A549 (cell line): ENCODE results near the gene DYNC1H1. TPM values are rescaled to one million over a fixed set of nuclear protein-coding genes. Genes with fewer than 3 reads are reported as not detected.

ENCODE experiments used
- ATAC-seq, 2 experiments: fragments of 200-7000 bp in 1 of 2; fragments of >200 bp in 1 of 2; cut with Nextera tagmentation in 1 of 2; cut with Tn5 transposase in 1 of 2; 3 replicates each; pipeline versions ENCODE4 v1.8.0 to v1.9.1; 2018 to 2020; ENCODE audit warnings: mild to moderate bottlenecking in 1 of 2, moderate library complexity in 1 of 2
- CTCF ChIA-PET: fragments of 300-600 bp; sonication (Branson Sonifier 250); formaldehyde crosslinking; extraction: SDS; loops from one replicate; lab custom pipeline; 2021; ENCODE audit warnings: antibody characterized with exemption, inconsistent platforms; lab: Yijun Ruan, JAX
- POLR2A ChIA-PET: fragments of 350-600 bp; formaldehyde crosslinking; extraction: SDS; loops from one replicate; lab custom pipeline; 2021; ENCODE audit warnings: antibody characterized with exemption, inconsistent platforms; lab: Yijun Ruan, JAX
- DNase-seq, 2 experiments: peaks; one replicate each; pipeline versions ENCODE4 v3.0.0 to v3.0.0-alpha.2; 2011 to 2016; ENCODE audit warnings: low read depth in 1 of 2, low spot score in 1 of 2
- FAIRE-seq: peaks from 2 replicates; lab custom pipeline; 2011; peaks lifted over from hg19 to GRCh38; lab: Jason Lieb, UNC
- H3K27ac ChIP-seq, 2 experiments: fragments of >200 bp; sonication (Bioruptor Twin); formaldehyde crosslinking; 3 replicates each; pipeline ENCODE4 v1.5.1; 2016 to 2017
- H3K4me1 ChIP-seq: fragments of >200 bp; sonication (Bioruptor Twin); formaldehyde crosslinking; 3 replicates; pipeline ENCODE4 v1.6.1; 2016
- H3K4me2 ChIP-seq: fragments of >200 bp; sonication (Bioruptor Twin); formaldehyde crosslinking; 3 replicates; pipeline ENCODE4 v1.6.1; 2016
- H3K4me3 ChIP-seq: fragments of >200 bp; sonication (Bioruptor Twin); formaldehyde crosslinking; 3 replicates; pipeline ENCODE4 v1.5.1; 2016
- H3K9me3 ChIP-seq: fragments of >200 bp; sonication (Bioruptor Twin); formaldehyde crosslinking; 3 replicates; pipeline ENCODE4 v1.6.1; 2016
- CBX8 ChIP-seq: fragments of 200-600 bp; sonication (generic); IDR thresholded peaks from 2 replicates; pipeline ENCODE4 v1.6.1; 2016
- CEBPB ChIP-seq, 2 experiments: fragments of >200 bp in 1 of 2; sonication (Bioruptor Twin) in 1 of 2; formaldehyde crosslinking in 1 of 2; IDR thresholded peaks; 2 replicates each; pipeline ENCODE4 v1.6.1; 2012 to 2016
- CHD2 ChIP-seq: fragments of 150-350 bp; IDR thresholded peaks from 2 replicates; pipeline ENCODE4 v1.6.1; 2014; ENCODE audit warnings: low read length; ENCODE audit not compliant: partially characterized antibody
- EHMT2 ChIP-seq: fragments of 200-600 bp; sonication (generic); IDR thresholded peaks from 2 replicates; pipeline ENCODE4 v1.6.1; 2016; ENCODE audit warnings: antibody characterized with exemption, low read depth, mild to moderate bottlenecking, moderate library complexity
- FOSL2 ChIP-seq, 2 experiments: fragments of 450-650 bp in 1 of 2; fragments of >200 bp in 1 of 2; sonication (Bioruptor Twin) in 1 of 2; formaldehyde crosslinking; IDR thresholded peaks; 2 replicates each; pipeline versions ENCODE4 v1.5.0 to v1.6.1; 2016 to 2020; ENCODE audit warnings: mild to moderate bottlenecking in 1 of 2, moderate library complexity in 1 of 2
- GATA3 ChIP-seq: IDR thresholded peaks from 2 replicates; pipeline ENCODE4 v1.6.1; 2012; ENCODE audit warnings: borderline replicate concordance
- HEYL ChIP-seq: fragments of 250-450 bp; sonication (Bioruptor Pico); IDR thresholded peaks from 2 replicates; pipeline ENCODE4 v1.8.0; 2021; ENCODE audit warnings: mild to moderate bottlenecking, moderate library complexity
- JUN ChIP-seq, 2 experiments: fragments of >200 bp; sonication (Bioruptor Twin); formaldehyde crosslinking; IDR thresholded peaks; 2 replicates in 1 of 2; 3 replicates in 1 of 2; pipeline ENCODE4 v1.6.1; 2016 to 2017
- JUNB ChIP-seq: fragments of >200 bp; sonication (Bioruptor Twin); formaldehyde crosslinking; IDR thresholded peaks from 2 replicates; pipeline ENCODE4 v1.6.1; 2016
- MAFK ChIP-seq: fragments of 450-650 bp; IDR thresholded peaks from 2 replicates; pipeline ENCODE4 v1.6.1; 2014; ENCODE audit not compliant: partially characterized antibody
- PBX3 ChIP-seq: IDR thresholded peaks from 2 replicates; pipeline ENCODE4 v1.6.1; 2012
- POLR2A ChIP-seq: IDR thresholded peaks from 2 replicates; pipeline ENCODE4 v1.6.1; 2012; ENCODE audit warnings: mild to moderate bottlenecking, low read length
- RARB ChIP-seq: fragments of 250-450 bp; sonication (Bioruptor Pico); IDR thresholded peaks from 2 replicates; pipeline ENCODE4 v1.8.0; 2021; ENCODE audit warnings: mild to moderate bottlenecking, moderate library complexity
- RCOR1 ChIP-seq: fragments of 150-350 bp; IDR thresholded peaks from 2 replicates; pipeline ENCODE4 v1.6.1; 2014; ENCODE audit warnings: antibody characterized with exemption, low read length, low read depth
- RFX5 ChIP-seq: fragments of 450-650 bp; IDR thresholded peaks from 2 replicates; pipeline ENCODE4 v1.7.1; 2014; ENCODE audit warnings: antibody characterized with exemption, mild to moderate bottlenecking, moderate library complexity
- RNF2 ChIP-seq: fragments of 200-600 bp; sonication (generic); IDR thresholded peaks from 2 replicates; pipeline ENCODE4 v1.6.1; 2016; ENCODE audit warnings: low read depth, mild to moderate bottlenecking, antibody characterized with exemption, moderate library complexity, borderline replicate concordance
- TFCP2L1 ChIP-seq: fragments of 250-450 bp; sonication (Bioruptor Pico); IDR thresholded peaks from 2 replicates; pipeline ENCODE4 v1.5.0; 2021; ENCODE audit warnings: mild to moderate bottlenecking
- TP53 ChIP-seq: fragments of 250-450 bp; sonication (Bioruptor Pico); IDR thresholded peaks from 2 replicates; pipeline ENCODE4 v1.5.0; 2021; ENCODE audit warnings: mild to moderate bottlenecking, moderate library complexity
- USF2 ChIP-seq: fragments of 450-650 bp; IDR thresholded peaks from 2 replicates; pipeline ENCODE4 v1.6.1; 2014; ENCODE audit warnings: antibody characterized with exemption
- ZFP36 ChIP-seq: fragments of 450-650 bp; IDR thresholded peaks from 2 replicates; pipeline ENCODE4 v1.6.1; 2014; ENCODE audit warnings: borderline replicate concordance; ENCODE audit not compliant: partially characterized antibody
- ZSCAN20 ChIP-seq: fragments of 250-450 bp; sonication (Bioruptor Pico); IDR thresholded peaks from 2 replicates; pipeline ENCODE4 v1.8.0; 2022; ENCODE audit warnings: mild to moderate bottlenecking, moderate library complexity
- WGBS: methylation state at CpG from one replicate; pipeline ENCODE4 v1.1.6; 2017; ENCODE audit errors: missing lambda C conversion rate; 5-methylcytosine and 5-hydroxymethylcytosine counted together
- polyA plus RNA-seq, 4 experiments: library from polyadenylated mRNA; depleted of rRNA in 3 of 4; stranded (reverse); fragments of >200 nt; fragmentation: RNase III in 1 of 4; extraction: RNeasy Plus Mini Kit Qiagen cat#74134 plus additional on column Dnase treatment in 1 of 4; gene quantifications; 2 replicates in 3 of 4; 3 replicates in 1 of 4; pipeline ENCODE4 v1.2.3, GENCODE V29; 2011 to 2017
- TF ChIP-seq, protein P1 (sequence below): fragments of >200 bp; sonication (Bioruptor Twin); formaldehyde crosslinking; IDR thresholded peaks from 2 replicates; pipeline ENCODE4 v1.6.1; 2016
- TF ChIP-seq, protein P2 (sequence below): IDR thresholded peaks from 2 replicates; pipeline ENCODE4 v1.6.1; 2012

DYNC1H1 gene
- polyA plus RNA-seq, 2 of the 4 experiments (the other 2 are of a cell fraction), result 177 to 187 TPM

GRCh38 chr14:102033241-102033640 is 68.9 kb downstream of the DYNC1H1 start:
- Histone ChIP-seq H3K4me3 (no peak overlapping the region), H3K4me2 (no peak overlapping the region), H3K9me3 (no peaks in the 10 kb centered on the region), H3K4me1 (peaks cover 6% of the 10 kb centered on the region; the same call in 1 of the 3 replicates), H3K27ac (no peak overlapping the region)
- no peak for DNase-seq
- no peak for ATAC-seq
- no peak for FAIRE-seq
- POLR2A ChIA-PET, result no interaction called here
- TF ChIP-seq HEYL (CRISPR knock-in tag) (no peak), RARB (no peak), CHD2 (no peak), EHMT2 (no peak), POLR2A (no peak), TFCP2L1 (no peak), USF2 (no peak), JUN (IDR thresholded peaks at IDR 0.05) (no peak), GATA3 (no peak), RNF2 (no peak), PBX3 (no peak)
- TF ChIP-seq, protein P1, sequence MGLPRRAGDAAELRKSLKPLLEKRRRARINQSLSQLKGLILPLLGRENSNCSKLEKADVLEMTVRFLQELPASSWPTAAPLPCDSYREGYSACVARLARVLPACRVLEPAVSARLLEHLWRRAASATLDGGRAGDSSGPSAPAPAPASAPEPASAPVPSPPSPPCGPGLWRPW, result no peak
- WGBS, result 95% methylated on average over 13 of the region's 13 CpGs
- CTCF ChIA-PET, result interaction anchor here (1.0 to 4.3 kb wide), 6 partner anchors 9 to 72 kb away, joined by 3 to 20 read pairs (median 4); no protein-coding TSS in a partner anchor

GRCh38 chr14:102034301-102034700 is 69.9 kb downstream of the DYNC1H1 start:
- ChIA-PET CTCF (interaction anchor here (1.0 to 4.3 kb wide), 6 partner anchors 10 to 302 kb away, joined by 3 to 20 read pairs (median 3); no protein-coding TSS in a partner anchor), POLR2A (no interaction called here)
- TF ChIP-seq ZSCAN20 (CRISPR knock-in tag) (no peak), EHMT2 (no peak), FOSL2 (IDR thresholded peaks at IDR 0.05) (no peak), FOSL2 (CRISPR knock-in tag; IDR thresholded peaks at IDR 0.05) (no peak), RCOR1 (no peak), CHD2 (no peak), JUNB (no peak), TP53 (CRISPR knock-in tag) (no peak), MAFK (no peak), CBX8 (no peak), RNF2 (no peak), RFX5 (no peak)
- TF ChIP-seq, protein P2, sequence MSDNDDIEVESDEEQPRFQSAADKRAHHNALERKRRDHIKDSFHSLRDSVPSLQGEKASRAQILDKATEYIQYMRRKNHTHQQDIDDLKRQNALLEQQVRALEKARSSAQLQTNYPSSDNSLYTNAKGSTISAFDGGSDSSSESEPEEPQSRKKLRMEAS, result no peak
- DNase-seq (peak in 1 of 2 experiments; percentile 22), ATAC-seq (no peak; a peak in 2 of 6 replicates), FAIRE-seq (no peak)
- Histone ChIP-seq H3K27ac (no peak overlapping the region), H3K4me2 (no peak overlapping the region), H3K4me3 (no peak overlapping the region), H3K9me3 (no peaks in the 10 kb centered on the region), H3K4me1 (no peaks in the 10 kb centered on the region; the same call in 2 of the 3 replicates)
- 74% methylated on average over 11 of the region's 11 CpGs for WGBS

DNA sequence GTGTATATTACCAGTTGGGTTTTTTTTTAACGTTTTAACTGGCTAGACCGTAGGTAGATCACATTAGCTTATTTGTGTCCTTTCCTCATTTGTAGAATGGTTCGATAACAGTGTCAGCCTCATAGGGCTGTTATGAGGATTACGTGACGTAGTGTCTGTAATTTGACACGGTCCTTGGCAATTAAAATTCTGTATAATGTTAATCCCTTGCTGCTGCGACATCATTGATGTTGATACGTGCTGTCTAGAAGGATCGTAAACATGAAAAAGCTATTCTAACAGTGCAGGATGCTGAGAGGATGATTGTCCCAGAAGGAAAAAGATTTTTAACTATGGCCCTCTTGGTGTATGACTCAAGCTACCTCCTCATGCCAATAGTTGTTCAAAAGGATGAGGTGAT is 71.5 kb downstream of the DYNC1H1 start:
- Histone ChIP-seq H3K4me2 (no peak overlapping the region), H3K27ac (no peak overlapping the region), H3K4me3 (no peak overlapping the region), H3K4me1 (no peaks in the 10 kb centered on the region), H3K9me3 (no peaks in the 10 kb centered on the region)
- ATAC-seq (no peak), FAIRE-seq (no peak), DNase-seq (no peak)
- CTCF ChIA-PET, result interaction anchor here (0.5 to 4.3 kb wide), 4 partner anchors 10 to 75 kb away, joined by 3 to 20 read pairs (median 8); no protein-coding TSS in a partner anchor
- TF ChIP-seq USF2, result no peak
- TF ChIP-seq ZFP36, result no peak
- no peak for TF ChIP-seq CEBPB (IDR thresholded peaks at IDR 0.05)
- WGBS, result 94% methylated on average over 9 of the region's 9 CpGs
- POLR2A ChIA-PET, result no interaction called here
